ENCODE data around the gene MRPL12.

MRPL12 gene

DNA sequence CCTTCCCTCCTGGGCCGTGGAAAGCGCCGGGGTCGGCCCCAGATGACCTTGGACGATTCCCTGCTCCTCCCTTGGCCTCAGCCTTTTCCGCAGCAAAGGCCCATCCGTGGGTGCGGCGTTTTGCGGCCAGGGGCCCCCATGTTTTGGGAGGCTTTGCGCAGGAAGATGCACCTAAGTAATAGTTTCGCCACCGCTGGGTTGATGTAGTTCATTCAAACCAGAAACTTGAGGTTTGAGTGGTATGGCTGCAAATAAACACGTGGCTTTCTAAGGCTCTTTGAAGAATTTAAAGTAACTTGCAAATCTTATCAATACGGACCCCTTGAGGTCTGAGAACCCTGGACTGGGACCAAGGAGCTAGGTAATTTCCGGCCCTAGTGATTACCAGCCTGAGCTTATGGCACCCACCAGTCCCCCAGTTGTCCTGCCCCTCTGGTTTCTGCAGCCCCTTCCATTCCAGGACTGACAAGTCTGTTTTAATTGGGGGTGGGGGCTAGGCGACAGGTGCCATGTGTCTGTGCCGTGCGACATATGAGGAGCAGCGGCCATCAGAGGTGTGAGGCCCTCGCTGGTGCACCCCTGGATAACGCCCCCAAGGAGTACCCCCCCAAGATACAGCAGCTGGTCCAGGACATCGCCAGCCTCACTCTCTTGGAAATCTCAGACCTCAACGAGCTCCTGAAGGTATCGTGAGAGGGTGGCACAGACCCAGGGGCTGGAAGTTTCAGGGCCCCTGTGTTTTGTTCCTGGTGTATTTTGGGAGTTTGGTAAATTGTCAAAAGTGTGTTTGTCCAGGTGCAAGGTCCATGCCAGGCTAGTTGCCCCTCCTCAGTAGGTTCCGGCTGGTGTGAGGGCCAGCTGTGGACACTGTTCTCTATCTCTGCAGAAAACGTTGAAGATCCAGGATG is 834 bp downstream of the MRPL12 start:
- DNase-seq, result peak; percentile 44

- no peak for DNase-seq
Measured at GRCh38 chr17:81705518-81706231, 2.5 kb downstream of the MRPL12 start.

DNA sequence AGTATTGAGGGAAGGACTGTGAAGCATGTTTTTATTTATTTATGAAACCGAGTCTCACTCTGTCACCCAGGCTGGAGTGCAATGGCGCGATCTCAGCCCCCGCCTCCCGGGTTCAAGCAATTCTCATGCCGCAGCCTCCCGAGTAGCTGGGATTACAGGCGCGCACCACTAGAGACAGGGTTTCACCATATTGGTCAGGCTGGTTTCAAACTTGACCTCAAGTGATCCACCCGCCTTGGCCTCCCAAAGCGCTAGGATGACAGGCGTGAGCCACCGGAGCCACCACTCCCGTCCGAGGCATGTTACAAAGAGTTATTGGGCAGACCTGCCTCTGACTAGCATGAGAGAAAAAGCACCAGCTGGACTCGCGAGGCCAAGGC is 3.1 kb downstream of the MRPL12 start:
- DNase-seq, result no peak

DNA sequence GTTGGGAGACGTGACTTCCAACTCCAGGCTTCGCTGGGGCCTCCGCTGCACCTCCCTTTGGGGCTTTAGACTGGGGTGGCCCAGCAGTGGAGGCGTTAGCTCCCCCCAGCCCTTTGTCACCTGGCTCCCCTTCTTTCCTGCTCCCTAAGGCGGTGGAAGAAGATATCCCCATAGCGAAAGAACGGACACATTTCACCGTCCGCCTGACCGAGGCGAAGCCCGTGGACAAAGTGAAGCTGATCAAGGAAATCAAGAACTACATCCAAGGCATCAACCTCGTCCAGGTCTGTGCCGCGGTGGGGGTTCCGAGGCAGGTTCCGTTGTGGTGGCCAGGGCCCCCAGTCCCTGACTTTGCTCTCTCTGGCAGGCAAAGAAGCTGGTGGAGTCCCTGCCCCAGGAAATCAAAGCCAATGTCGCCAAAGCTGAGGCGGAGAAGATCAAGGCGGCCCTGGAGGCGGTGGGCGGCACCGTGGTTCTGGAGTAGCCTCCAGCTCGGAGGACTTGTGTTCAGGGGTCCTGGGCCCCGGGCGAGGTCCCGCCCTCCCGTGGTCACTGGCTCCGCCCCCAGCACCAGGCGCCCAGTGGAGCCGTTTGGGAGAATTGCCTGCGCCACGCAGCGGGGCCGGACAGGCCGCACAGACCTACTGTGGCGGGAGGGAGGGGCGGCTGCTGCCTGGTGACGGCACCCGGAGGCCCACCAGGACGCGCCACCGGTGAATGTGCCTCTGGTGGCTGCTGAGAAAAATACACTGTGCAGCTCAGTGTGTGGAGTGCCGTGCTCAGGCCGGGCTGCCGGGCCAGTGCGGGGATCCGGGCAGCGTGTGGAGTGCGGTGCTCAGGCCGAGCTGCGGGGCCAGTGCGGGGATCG is 3.8 kb downstream of the MRPL12 start:
- DNase-seq, result no peak

DNA sequence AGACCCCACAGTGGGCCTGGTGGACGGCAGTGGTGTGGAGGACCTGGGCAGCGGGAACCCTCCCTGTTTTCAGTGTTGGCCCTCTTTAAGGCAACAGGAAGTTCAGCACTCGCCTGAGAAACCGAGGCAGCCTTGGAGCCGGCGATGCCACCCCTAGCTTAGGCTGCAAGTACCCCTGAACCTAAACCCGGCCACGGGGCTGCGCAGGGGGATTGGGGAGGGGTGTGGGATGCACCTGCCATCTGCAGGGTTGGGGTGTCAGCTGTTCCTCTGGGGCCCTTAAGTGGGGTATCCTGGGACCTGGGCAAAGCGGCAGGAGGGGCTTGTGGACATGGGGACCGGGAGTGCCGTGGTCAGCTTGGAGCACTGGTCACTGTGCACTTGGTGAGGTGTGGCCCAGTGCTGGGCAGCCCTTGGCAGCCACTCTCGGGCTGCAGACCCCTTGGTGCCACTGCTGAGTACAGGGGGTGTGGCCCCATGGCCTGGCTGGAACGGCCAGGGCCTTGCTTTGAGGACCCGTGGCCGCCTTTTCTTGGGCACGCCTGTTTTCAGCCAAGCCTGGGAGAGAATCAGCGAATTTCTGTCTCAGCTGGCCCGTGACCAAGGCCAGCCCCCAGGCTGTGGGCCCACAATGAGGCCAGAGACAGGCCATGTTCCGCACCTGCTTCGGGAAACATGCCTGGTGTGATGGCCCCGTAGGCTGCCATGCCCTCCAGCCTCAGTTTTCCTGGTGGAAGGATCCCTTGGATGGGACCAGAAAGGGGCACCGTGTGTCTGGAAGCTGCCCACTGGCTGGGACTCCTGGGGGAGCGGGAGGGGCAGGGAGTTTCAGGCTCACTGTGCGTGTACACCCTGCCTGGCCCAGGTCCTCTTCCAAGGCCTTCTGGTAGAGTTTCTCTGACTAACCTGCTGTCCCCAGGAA is 4.8 kb downstream of the MRPL12 start:
- DNase-seq, result no peak

- DNase-seq, result no peak
Measured at GRCh38 chr17:81708739-81709185, 5.6 kb downstream of the MRPL12 start.

DNA sequence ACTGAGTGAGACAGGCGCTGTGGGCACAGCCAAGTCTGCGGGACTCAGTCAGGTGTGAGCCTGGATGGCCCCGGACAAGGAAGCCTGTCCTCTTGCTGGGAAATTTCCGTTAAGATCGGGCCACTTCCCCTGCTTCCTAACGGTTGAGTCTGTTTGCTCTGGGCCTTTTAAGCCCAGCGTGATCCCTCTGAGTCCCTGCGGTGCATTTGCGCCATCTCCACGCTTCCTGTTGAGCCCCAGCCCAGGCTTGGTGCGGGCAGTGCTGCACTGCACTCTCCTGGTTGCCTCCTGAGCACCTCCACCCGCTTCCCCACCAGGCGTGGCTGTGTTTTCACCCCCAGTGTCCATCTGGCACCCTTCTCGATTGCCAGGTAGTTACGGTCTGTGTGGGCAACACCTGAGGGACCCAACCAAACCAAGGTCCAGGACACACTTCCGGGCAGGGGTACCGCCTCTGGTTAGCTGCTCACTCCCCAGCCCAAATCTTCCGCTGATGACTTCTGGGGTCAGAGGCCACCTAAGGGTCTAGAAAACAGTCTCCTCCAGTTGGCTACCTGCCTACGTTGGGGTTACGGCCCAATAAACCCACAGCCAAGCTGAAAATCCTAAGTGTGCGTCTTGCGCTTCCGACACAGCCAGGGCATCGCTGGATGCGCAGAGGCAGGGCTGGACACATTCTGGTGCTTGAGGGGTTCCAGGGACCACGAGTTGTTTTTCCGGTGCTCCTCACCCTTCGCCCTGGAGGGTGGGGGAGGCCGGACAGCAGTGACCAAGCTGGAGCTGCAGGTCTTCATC is 7.5 kb downstream of the MRPL12 start:
- peak; percentile 45 for DNase-seq

DNA sequence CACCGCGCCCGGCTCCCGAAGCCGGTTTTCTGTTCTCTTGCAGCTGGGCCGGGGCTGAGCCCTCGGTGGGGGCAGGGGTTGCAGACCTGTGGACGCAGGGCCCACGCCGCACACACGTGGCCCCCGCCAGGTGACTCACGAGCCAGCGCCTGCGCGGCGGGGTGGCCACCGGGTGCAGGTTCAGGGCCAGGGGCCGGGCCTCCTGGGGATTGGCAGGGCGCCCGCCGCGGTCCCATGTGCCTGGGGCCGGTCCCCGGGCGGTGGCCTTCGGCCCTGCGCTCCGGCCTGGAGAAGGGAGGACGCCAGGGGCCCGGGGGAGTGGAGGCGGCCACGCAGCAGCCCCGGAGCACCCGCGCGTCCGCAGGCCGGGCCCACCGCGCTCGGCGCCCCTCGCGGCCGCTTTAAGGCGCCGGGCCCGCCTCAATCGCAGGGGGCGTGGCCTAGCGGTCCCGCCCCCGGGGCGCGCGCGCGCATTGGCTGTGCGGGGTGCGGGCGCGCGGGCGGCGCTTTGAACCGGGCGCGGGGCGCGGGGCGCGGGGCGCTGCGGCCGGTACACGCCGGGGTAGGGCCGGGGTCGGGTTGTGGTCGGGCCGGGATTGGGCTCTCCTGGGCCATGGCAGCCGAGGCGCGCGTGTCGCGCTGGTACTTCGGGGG is 8.8 kb downstream of the MRPL12 start, which contains the start of gene SLC25A10:
Gene SLC25A10, plus strand, starts transcription at position 471 of the 654 bp plus-strand sequence. Its CDS starts 143 bp downstream, at position 614.
- peak; percentile 87 for DNase-seq

DNA sequence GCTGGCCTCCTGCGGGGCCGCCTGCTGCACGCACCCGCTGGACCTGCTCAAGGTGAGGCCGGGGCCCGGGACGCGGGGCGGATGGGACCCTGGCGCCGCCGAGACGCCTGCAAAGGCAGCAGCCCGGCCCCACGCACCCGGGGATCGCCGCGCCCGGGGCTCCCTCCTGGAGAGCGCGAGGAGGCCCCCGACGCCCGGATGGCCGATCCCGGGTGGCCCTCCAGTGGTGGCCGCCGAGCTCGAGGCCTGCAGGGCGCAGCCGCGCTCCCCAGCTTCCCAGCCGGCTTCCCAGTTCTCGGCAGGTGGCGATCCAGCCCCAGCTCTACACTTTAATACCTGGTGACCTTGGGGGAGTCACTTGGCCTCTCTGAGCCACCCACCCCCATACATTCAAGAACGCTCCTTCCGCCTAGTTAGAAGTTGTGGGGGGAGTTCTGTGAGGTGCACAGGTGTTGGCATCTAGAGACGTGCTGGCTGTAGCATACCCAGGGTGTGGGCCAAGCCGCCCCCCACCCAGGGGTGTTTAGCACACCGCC is 9.4 kb downstream of the MRPL12 start:
- no peak for DNase-seq

DNA sequence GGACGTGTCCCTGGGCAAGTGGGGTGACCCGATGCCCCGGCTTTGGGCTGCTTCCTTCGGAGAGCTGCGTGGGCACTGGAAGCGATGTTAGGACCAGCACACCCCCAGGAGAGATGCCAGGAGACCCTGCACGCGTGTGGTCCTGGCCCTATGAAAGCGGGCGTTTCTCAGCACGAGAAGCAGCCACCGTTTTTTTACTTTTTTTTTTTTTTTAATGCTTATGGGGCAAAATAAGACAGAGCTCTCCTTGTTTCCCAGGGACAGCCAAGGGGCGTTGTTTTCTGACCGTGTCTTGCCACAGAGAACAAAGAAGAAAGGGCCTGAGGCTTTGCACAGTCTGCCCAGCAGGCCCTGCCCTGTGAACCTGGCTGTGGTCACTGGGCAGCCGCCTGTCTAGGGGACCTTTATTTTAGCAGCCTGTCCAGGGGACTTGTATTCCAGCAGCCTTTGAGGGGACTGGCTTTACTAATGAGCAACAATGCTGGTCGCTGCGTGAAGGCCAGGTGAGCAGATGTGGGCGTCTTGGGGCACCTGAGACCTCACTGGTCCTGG is 9.9 kb downstream of the MRPL12 start:
- DNase-seq, result no peak

DNA sequence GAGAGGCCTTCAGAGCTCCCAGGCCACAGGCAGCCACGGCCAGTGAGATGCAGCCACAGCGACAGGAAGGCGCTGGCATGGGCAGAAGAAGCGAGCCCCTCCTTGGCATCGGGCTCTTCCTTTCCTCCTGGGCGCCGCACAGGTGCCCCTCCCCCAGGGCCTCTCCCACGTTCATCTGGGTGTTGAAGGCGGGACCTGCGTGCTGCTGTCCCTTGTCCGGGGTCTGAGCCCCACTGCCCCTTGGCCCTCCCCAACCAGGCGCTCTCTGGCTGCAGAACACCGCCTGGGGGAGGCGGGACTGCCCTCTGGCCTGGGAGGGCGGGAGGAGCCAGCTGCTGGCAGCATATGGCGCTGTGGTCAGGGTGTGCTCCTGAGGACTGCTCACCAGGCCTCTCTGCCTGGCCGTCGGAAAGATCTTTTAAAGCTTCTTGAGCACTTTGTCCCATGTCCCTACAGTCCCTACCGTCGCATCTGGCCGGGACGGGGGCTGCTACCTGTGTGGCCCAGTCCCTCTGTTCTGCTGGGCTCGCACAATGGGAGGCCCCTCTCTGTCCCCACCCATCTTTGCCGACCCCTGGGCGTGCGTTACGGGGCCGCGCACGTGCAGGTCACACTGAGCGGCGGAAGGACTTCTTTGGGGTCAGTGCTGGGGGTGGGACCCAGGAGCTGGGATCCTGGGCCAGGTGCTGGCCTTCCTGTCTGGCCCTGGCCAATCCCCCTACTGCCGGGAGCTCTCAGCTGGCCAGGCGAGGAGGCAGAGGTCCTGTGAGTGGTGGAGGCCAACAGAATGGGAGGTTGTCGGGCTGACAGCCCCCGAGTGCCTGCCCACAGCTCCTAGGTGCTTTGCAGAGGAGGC is 10.6 kb downstream of the MRPL12 start:
- no peak for DNase-seq

- no peak for DNase-seq
Measured at GRCh38 chr17:81714412-81715106, 11.4 kb downstream of the MRPL12 start.

DNA sequence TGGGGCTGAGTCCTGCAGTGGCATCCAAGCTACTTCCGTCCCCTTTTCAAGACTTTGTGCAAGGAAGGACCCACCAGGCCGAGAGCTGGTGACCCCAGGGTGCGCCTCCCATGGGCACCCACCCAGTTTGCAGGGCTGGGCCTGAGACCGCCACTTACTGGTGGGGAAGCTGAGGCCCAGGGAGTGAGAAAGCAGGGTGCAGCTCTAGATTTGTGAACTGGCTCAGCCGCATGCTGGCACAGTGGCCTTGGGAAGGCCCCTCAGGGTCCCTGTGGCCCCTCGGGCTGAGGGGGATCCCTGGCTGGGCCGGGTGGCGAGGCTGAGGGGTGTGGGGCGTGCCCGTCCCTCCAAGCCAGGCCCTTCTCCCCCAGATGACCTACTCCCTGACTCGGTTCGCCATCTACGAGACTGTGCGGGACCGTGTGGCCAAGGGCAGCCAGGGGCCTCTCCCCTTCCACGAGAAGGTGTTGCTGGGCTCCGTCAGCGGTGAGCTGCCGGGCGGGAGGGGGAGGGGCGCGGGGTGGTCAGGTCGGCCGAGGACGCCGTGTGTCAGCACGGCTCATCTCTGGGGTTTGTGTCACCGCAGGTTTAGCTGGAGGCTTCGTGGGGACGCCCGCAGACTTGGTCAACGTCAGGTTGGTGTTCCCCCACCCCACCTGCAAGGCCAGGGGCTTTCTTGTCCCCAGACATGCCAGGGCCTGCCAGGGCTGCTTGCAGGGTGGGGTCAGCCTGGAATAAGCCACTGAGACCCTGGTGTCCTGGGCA is 12.1 kb downstream of the MRPL12 start:
- no peak for DNase-seq

GRCh38 chr17:81715872-81716673 is 12.9 kb downstream of the MRPL12 start:
- DNase-seq, result no peak

- no peak for DNase-seq
Measured at GRCh38 chr17:81716674-81716996, 13.5 kb downstream of the MRPL12 start.

- no peak for DNase-seq
Measured at GRCh38 chr17:81717049-81717765, 14.0 kb downstream of the MRPL12 start.
